Neural progenitor cell (in vitro differentiated cells): ENCODE data around the gene PPP1R37. TPM values are rescaled to one million over a fixed set of nuclear protein-coding genes. Genes with fewer than 3 reads are reported as not detected.
"Not testable (repeated sequence)": the region's sequence is repeated elsewhere in the genome, so short reads cannot be mapped to it uniquely, and the experiment has no call there.

Experiments
- DNase-seq: peaks from one replicate; pipeline ENCODE4 v3.0.0-alpha.2; 2016; ENCODE audit warnings: low spot score
- H2AFZ ChIP-seq: fragments of 200-600 bp; sonication (generic); replicated peaks from 2 replicates; pipeline ENCODE4 v1.6.1; 2016; ENCODE audit warnings: antibody characterized with exemption
- H3F3A ChIP-seq: fragments of 200-600 bp; sonication (generic); 2 replicates; pipeline ENCODE4 v1.6.1; 2016; ENCODE audit warnings: antibody characterized with exemption, low read depth
- H3K27ac ChIP-seq: fragments of 200-600 bp; sonication (generic); 2 replicates; pipeline ENCODE4 v1.5.1; 2016; ENCODE audit warnings: mild to moderate bottlenecking
- H3K27me3 ChIP-seq: fragments of 200-600 bp; sonication (generic); 2 replicates; pipeline ENCODE4 v1.6.1; 2016; ENCODE audit warnings: mild to moderate bottlenecking, moderate library complexity
- H3K36me3 ChIP-seq: fragments of 200-600 bp; sonication (generic); 2 replicates; pipeline ENCODE4 v1.5.1; 2016
- H3K4me1 ChIP-seq: fragments of 200-600 bp; sonication (generic); 2 replicates; pipeline ENCODE4 v1.6.1; 2016; ENCODE audit warnings: mixed run types
- H3K4me2 ChIP-seq: fragments of 200-600 bp; sonication (generic); 2 replicates; pipeline ENCODE4 v1.6.1; 2016
- H3K4me3 ChIP-seq: fragments of 200-600 bp; sonication (generic); 2 replicates; pipeline ENCODE4 v1.5.1; 2016
- H3K79me2 ChIP-seq: fragments of 200-600 bp; sonication (generic); 2 replicates; pipeline ENCODE4 v1.6.1; 2016; ENCODE audit warnings: low read depth
- H3K9ac ChIP-seq: fragments of 200-600 bp; sonication (generic); 2 replicates; pipeline ENCODE4 v1.6.1; 2016
- H3K9me3 ChIP-seq: fragments of 200-600 bp; sonication (generic); 2 replicates; pipeline ENCODE4 v1.5.1; 2016; ENCODE audit warnings: low read depth
- H4K20me1 ChIP-seq: fragments of 200-600 bp; sonication (generic); 2 replicates; pipeline ENCODE4 v1.6.1; 2016; ENCODE audit warnings: low read depth
- H3K27ac Mint-ChIP-seq: 3 replicates; pipeline ENCODE4 v1.8.0; 2021; ENCODE audit warnings: mixed read lengths
- H3K27me3 Mint-ChIP-seq: 2 replicates; pipeline ENCODE4 v1.8.0; 2022; ENCODE audit warnings: low read depth, mild to moderate bottlenecking, inconsistent platforms, moderate library complexity, mixed read lengths; ENCODE audit not compliant: insufficient read depth
- H3K36me3 Mint-ChIP-seq: 3 replicates; pipeline ENCODE4 v1.8.0; 2021; ENCODE audit warnings: mixed read lengths
- H3K4me1 Mint-ChIP-seq: 3 replicates; pipeline ENCODE4 v1.8.0; 2021; ENCODE audit warnings: mixed read lengths
- H3K4me3 Mint-ChIP-seq: 3 replicates; pipeline ENCODE4 v1.8.0; 2021; ENCODE audit warnings: mild to moderate bottlenecking, moderate library complexity, mixed read lengths
- H3K9me3 Mint-ChIP-seq: 3 replicates; pipeline ENCODE4 v1.8.0; 2020; ENCODE audit warnings: mixed read lengths
- CTCF ChIP-seq: fragments of 200-600 bp; sonication (generic); IDR thresholded peaks from 2 replicates; pipeline ENCODE4 v1.5.1; 2017; ENCODE audit warnings: antibody characterized with exemption, mild to moderate bottlenecking
- EZH2 ChIP-seq: fragments of 200-600 bp; sonication (generic); IDR thresholded peaks from 2 replicates; pipeline ENCODE4 v1.6.1; 2017; ENCODE audit warnings: antibody characterized with exemption, mild to moderate bottlenecking, moderate library complexity
- EZH2phosphoT487 ChIP-seq: fragments of 200-600 bp; sonication (generic); IDR thresholded peaks from 2 replicates; pipeline ENCODE4 v1.6.1; 2017; ENCODE audit warnings: antibody characterized with exemption
- total RNA-seq: library from RNA; depleted of rRNA; stranded (reverse); fragments of >200 nt; gene quantifications from 2 replicates; pipeline ENCODE4 v1.2.3, GENCODE V29; 2015; ENCODE audit warnings: low replicate concordance

Gene PPP1R37
- total RNA-seq, 1 donor from 2014 or later, result 8.1 TPM

GRCh38 chr19:45117167-45117594, 24.2 kb downstream of the PPP1R37 start:
- no peaks in the 10 kb centered on the region for H3K9me3 Mint-ChIP-seq
- Histone ChIP-seq H3K4me1 (peaks cover 11% of the 10 kb centered on the region), H3F3A (peaks cover 4% of the 10 kb centered on the region), H3K36me3 (no peaks in the 10 kb centered on the region), H3K4me3 (no peak overlapping the region), H3K27me3 (no peaks in the 10 kb centered on the region), H3K9me3 (no peaks in the 10 kb centered on the region), H3K9ac (no peak overlapping the region), H4K20me1 (peaks cover 98% of the 10 kb centered on the region), H3K4me2 (peak overlapping the region; percentile 52), H2AFZ (no peak overlapping the region), H3K79me2 (peaks cover 98% of the 10 kb centered on the region), H3K27ac (no peak overlapping the region)
- H3K4me3 Mint-ChIP-seq, result no peak overlapping the region
- H3K36me3 Mint-ChIP-seq, result no peaks in the 10 kb centered on the region
- peak; percentile 63 for DNase-seq
- peaks cover 20% of the 10 kb centered on the region for H3K4me1 Mint-ChIP-seq
- no peak for TF ChIP-seq EZH2phosphoT487
- TF ChIP-seq CTCF, result no peak
- no peak for TF ChIP-seq EZH2
- H3K27me3 Mint-ChIP-seq, result peaks cover 5% of the 10 kb centered on the region
- H3K27ac Mint-ChIP-seq, result no peak overlapping the region

- Mint-ChIP-seq H3K27ac (no peak overlapping the region), H3K4me1 (peaks cover 22% of the 10 kb centered on the region), H3K27me3 (peaks cover 5% of the 10 kb centered on the region), H3K9me3 (no peaks in the 10 kb centered on the region), H3K4me3 (no peak overlapping the region), H3K36me3 (no peaks in the 10 kb centered on the region)
- Histone ChIP-seq H2AFZ (no peak overlapping the region), H3K36me3 (no peaks in the 10 kb centered on the region), H3K4me1 (peaks cover 11% of the 10 kb centered on the region), H3K27ac (no peak overlapping the region), H3K27me3 (no peaks in the 10 kb centered on the region), H3K79me2 (peaks cover 96% of the 10 kb centered on the region), H3K4me2 (peak overlapping the region; percentile 52), H4K20me1 (peaks cover 97% of the 10 kb centered on the region), H3F3A (peaks cover 4% of the 10 kb centered on the region), H3K9ac (no peak overlapping the region), H3K9me3 (no peaks in the 10 kb centered on the region), H3K4me3 (no peak overlapping the region)
- DNase-seq, result no peak
- TF ChIP-seq CTCF (no peak), EZH2phosphoT487 (no peak), EZH2 (no peak)
These were observed 24.7 kb downstream of the PPP1R37 start for GRCh38 chr19:45117671-45118070.

- Histone ChIP-seq H4K20me1 (peaks cover 97% of the 10 kb centered on the region), H2AFZ (no peak overlapping the region), H3K4me3 (no peak overlapping the region), H3K9ac (no peak overlapping the region), H3K27ac (no peak overlapping the region), H3F3A (peaks cover 4% of the 10 kb centered on the region), H3K9me3 (no peaks in the 10 kb centered on the region), H3K4me2 (no peak overlapping the region), H3K4me1 (peaks cover 11% of the 10 kb centered on the region), H3K36me3 (no peaks in the 10 kb centered on the region), H3K79me2 (peaks cover 93% of the 10 kb centered on the region), H3K27me3 (no peaks in the 10 kb centered on the region)
- TF ChIP-seq EZH2phosphoT487 (no peak), EZH2 (no peak), CTCF (no peak)
- no peak overlapping the region for H3K27ac Mint-ChIP-seq
- H3K36me3 Mint-ChIP-seq, result no peaks in the 10 kb centered on the region
- DNase-seq, result no peak
- H3K9me3 Mint-ChIP-seq, result no peaks in the 10 kb centered on the region
- H3K4me3 Mint-ChIP-seq, result no peak overlapping the region
- peaks cover 22% of the 10 kb centered on the region for H3K4me1 Mint-ChIP-seq
- H3K27me3 Mint-ChIP-seq, result peaks cover 5% of the 10 kb centered on the region
These were observed 25.1 kb downstream of the PPP1R37 start for GRCh38 chr19:45118106-45118505.

GRCh38 chr19:45118591-45119355, 25.8 kb downstream of the PPP1R37 start:
- not testable (repeated sequence) for H3F3A ChIP-seq, H3K27me3 ChIP-seq, H3K27ac Mint-ChIP-seq, DNase-seq, H3K36me3 Mint-ChIP-seq, H3K27me3 Mint-ChIP-seq, H3K27ac ChIP-seq, H3K4me2 ChIP-seq, H2AFZ ChIP-seq, H3K4me3 ChIP-seq, H3K9ac ChIP-seq, H3K9me3 ChIP-seq, H3K4me3 Mint-ChIP-seq, H3K36me3 ChIP-seq, H3K9me3 Mint-ChIP-seq
- H3K79me2 ChIP-seq, result peaks cover 88% of the 10 kb centered on the region
- peaks cover 97% of the 10 kb centered on the region for H4K20me1 ChIP-seq
- H3K4me1 ChIP-seq, result peaks cover 11% of the 10 kb centered on the region
- peaks cover 23% of the 10 kb centered on the region for H3K4me1 Mint-ChIP-seq
